T47D (cell line): ENCODE data around the gene WFDC2.
A peak's percentile ranks its signal among the peaks of the same experiment; 100 is the strongest.

ENCODE experiments used
- DNase-seq, 2 experiments: peaks; one replicate each; pipeline versions ENCODE4 v3.0.0 to v3.0.0-alpha.2; 2011 to 2012; ENCODE audit warnings: low read depth in 1 of 2, low spot score in 1 of 2
- JUND ChIP-seq: IDR thresholded peaks from 2 replicates; pipeline ENCODE4 v1.6.1; 2012; ENCODE audit warnings: low read depth
- in situ Hi-C: cut with HindIII; loops from 2 replicates; pipeline ENCODE4 v1.10.0; 2016; ENCODE audit warnings: low sequenced_read_pairs, low pct_unique_long_range_greater_than_20kb

WFDC2 gene

GRCh38 chr20:45469336-45470261, at the start of gene WFDC2:
Gene WFDC2 (plus strand): TSS chr20:45469753. CDS start chr20:45469782, 29 bp downstream.
- no peak for DNase-seq
- no peak for TF ChIP-seq JUND
- in situ Hi-C loops, result no loop called here

DNA sequence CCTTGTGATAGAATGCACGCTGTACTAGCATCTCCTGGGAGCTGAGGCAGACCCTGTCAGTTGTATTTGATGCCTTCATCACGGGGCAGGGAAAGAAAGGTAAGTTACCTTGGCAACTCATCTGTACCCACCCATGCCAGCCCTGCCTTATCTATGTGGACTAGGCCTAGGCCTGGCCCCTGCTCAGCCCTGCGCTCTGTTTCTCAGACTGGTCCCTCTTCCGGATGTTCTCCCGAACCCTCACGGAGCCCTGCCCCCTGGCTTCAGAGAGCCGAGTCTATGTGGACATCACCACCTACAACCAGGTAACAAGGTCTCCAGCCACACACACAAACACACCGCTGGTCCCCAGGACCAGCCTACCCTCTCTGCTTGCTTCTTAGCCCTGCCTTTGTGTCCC, 49.4 kb upstream of the WFDC2 start:
- in situ Hi-C loops, result no loop called here
- TF ChIP-seq JUND, result no peak
- no peak for DNase-seq

- peak in 1 of 2 experiments; percentile 52 for DNase-seq
- no peak for TF ChIP-seq JUND
- in situ Hi-C loops, result no loop called here
These were observed 45.9 kb upstream of the WFDC2 start for GRCh38 chr20:45423700-45424099.

DNA sequence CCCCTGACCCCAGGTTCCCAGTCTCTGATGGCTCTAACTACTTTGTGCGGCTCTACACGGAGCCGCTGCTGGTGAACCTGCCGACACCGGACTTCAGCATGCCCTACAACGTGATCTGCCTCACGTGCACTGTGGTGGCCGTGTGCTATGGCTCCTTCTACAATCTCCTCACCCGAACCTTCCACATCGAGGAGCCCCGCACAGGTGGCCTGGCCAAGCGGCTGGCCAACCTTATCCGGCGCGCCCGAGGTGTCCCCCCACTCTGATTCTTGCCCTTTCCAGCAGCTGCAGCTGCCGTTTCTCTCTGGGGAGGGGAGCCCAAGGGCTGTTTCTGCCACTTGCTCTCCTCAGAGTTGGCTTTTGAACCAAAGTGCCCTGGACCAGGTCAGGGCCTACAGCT, 44.0 kb upstream of the WFDC2 start:
- TF ChIP-seq JUND, result no peak
- in situ Hi-C loops, result no loop called here
- no peak for DNase-seq

- no peak for TF ChIP-seq JUND
- DNase-seq, result no peak
- in situ Hi-C loops, result no loop called here
These were observed 43.1 kb upstream of the WFDC2 start for GRCh38 chr20:45426320-45427016.

DNA sequence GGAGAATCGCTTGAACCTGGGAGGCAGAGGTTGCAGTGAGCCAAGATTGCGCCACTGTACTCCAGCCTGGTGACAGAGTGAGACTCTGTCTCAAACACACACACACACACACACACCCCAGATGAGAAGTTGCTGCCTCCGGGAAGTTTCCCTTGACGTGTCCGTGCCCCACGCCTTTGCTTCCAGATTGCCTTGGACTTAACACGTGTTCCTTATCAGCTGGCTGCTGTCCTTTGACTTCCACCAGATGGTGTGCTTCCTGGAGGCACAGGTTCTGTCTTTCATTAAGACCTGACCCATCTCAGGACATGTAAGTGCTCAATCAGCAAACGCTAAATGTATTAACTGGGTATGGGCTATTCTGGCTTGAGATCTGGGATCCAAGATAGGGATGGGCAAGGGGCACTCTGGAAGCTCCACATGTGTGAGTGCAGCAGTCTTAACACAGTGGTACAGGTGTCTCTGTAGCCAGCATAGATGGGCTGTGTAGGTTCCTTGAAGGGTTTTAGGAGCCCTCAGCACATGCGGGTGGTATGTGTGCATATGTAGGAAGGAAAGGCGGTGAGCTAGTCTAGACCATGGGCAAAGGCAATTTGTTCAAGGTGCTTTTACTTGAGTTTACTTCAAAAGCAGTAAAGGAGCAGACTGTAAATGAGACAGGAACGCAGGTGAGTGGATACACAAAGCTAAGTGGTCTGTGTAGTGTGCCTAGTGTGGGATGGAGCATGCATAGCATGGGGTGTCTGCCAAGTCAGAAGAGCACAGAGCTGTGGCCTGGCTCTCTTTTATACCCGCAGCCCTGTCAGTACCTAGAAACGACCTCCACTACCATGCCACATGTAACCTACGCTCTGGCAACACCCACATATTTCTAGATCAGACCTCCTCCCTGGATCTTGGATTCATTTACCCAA, 42.1 kb upstream of the WFDC2 start:
- no peak for TF ChIP-seq JUND
- no peak for DNase-seq
- in situ Hi-C loops, result no loop called here

DNA sequence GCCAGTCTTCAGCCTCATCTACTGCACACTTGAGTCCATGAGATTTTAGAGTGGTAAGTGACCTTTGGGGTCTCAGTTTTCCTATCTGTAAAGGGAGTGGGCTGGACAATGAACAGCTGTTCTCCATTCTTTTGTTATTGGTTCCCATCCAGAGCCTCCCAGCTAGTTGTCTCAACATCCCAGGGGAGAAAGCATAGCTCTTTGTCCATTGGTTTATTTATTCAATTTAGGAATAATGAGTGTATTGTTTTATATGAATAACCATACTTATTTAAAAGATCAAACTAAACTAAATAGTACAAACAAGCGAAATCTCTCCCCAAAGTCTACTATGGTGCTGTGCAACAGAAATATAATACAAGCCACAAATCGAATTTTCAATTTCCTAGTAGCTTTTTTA, 39.9 kb upstream of the WFDC2 start:
- in situ Hi-C loops, result no loop called here
- no peak for DNase-seq
- no peak for TF ChIP-seq JUND

GRCh38 chr20:45432294-45432693, 37.3 kb upstream of the WFDC2 start:
- TF ChIP-seq JUND, result no peak
- in situ Hi-C loops, result no loop called here
- no peak for DNase-seq

DNA sequence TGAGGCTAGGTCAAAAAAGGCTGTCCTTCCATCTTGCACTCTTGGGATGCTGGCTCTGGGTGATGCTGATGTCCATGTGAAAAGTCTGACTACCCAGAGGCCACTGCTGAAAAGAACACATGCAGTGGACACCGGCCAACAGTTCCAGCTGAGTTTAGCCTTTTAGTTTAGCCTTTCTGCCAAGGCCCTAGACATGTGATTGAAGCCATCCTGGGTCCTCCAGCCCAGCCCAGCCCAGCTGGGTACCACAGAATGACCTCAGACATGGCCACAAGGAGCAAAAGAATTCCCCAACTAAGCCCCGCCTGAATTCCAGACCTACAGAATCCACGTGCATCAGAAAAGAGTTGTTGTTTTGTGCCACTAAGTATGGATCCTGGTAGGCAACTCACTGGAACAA, 36.2 kb upstream of the WFDC2 start:
- DNase-seq, result no peak
- in situ Hi-C loops, result no loop called here
- no peak for TF ChIP-seq JUND

DNA sequence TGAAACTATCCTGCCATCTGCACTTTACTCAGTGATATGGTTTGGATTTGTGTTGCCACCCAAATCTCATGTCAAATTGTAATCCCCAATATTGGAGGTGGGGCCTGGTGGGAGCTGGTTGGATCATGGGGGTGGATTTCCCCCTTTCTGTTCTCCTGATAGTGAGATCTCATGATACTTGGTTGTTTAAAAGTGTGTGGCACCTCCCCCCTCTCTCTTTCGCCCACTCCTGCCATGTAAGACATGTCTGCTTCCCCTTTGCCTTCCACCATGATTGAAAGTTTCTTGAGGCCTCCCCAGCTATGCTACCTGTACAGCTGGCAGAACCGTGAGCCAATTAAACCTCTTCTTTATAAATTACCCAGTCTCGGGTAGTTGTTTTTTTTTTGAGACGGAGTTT, 35.6 kb upstream of the WFDC2 start:
- in situ Hi-C loops, result no loop called here
- no peak for TF ChIP-seq JUND
- DNase-seq, result no peak

- DNase-seq, result peak; percentile 86 to 88
- no peak for TF ChIP-seq JUND
- in situ Hi-C loops, result no loop called here
These were observed 32.6 kb upstream of the WFDC2 start for GRCh38 chr20:45436732-45437485.

- in situ Hi-C loops, result no loop called here
- TF ChIP-seq JUND, result no peak
- no peak for DNase-seq
These were observed 29.1 kb upstream of the WFDC2 start for GRCh38 chr20:45440424-45440823.
